22Rv1 (cell line): ENCODE measurements around the gene SORCS2.

Experiments
- ZFX ChIP-seq: fragments of 450-650 bp; IDR thresholded peaks from 2 replicates; pipeline ENCODE4 v1.6.1; 2017; ENCODE audit warnings: antibody characterized with exemption, borderline replicate concordance
- TF ChIP-seq, protein P1 (sequence below): fragments of 450-650 bp; IDR thresholded peaks from 2 replicates; pipeline ENCODE4 v1.5.1; 2017; ENCODE audit warnings: mild to moderate bottlenecking

DNA sequence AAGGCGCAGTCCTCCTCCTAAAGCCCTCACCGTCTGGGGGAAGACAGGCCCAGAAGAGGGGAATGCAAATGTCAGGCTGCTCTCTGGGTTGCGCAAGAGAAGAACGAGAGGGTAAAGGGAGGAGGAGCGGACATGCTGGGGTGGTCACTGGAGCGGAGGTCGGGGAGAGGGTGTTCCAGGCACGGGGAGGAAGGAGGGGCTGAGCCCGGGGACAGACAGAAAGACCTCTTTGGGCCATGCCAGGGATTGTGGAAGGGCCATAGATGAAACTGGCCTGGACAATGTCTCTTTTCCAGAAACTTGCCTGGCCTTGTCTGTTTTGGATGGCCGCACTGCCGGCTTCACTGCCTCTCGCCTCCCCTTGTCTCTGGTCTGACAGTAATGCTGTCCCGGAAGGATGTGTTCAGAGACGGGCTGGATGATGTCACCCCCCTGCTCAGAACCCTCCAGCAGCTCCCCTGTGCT lies 121.0 kb downstream of the SORCS2 start:
- TF ChIP-seq, protein P1, sequence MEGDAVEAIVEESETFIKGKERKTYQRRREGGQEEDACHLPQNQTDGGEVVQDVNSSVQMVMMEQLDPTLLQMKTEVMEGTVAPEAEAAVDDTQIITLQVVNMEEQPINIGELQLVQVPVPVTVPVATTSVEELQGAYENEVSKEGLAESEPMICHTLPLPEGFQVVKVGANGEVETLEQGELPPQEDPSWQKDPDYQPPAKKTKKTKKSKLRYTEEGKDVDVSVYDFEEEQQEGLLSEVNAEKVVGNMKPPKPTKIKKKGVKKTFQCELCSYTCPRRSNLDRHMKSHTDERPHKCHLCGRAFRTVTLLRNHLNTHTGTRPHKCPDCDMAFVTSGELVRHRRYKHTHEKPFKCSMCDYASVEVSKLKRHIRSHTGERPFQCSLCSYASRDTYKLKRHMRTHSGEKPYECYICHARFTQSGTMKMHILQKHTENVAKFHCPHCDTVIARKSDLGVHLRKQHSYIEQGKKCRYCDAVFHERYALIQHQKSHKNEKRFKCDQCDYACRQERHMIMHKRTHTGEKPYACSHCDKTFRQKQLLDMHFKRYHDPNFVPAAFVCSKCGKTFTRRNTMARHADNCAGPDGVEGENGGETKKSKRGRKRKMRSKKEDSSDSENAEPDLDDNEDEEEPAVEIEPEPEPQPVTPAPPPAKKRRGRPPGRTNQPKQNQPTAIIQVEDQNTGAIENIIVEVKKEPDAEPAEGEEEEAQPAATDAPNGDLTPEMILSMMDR, result no peak
- TF ChIP-seq ZFX, result no peak
